ENCODE results near the gene DAB2IP. TPM values are rescaled to one million over a fixed set of nuclear protein-coding genes. Genes with fewer than 3 reads are reported as not detected.

Gene DAB2IP
- 71.6 TPM for total RNA-seq

DNA sequence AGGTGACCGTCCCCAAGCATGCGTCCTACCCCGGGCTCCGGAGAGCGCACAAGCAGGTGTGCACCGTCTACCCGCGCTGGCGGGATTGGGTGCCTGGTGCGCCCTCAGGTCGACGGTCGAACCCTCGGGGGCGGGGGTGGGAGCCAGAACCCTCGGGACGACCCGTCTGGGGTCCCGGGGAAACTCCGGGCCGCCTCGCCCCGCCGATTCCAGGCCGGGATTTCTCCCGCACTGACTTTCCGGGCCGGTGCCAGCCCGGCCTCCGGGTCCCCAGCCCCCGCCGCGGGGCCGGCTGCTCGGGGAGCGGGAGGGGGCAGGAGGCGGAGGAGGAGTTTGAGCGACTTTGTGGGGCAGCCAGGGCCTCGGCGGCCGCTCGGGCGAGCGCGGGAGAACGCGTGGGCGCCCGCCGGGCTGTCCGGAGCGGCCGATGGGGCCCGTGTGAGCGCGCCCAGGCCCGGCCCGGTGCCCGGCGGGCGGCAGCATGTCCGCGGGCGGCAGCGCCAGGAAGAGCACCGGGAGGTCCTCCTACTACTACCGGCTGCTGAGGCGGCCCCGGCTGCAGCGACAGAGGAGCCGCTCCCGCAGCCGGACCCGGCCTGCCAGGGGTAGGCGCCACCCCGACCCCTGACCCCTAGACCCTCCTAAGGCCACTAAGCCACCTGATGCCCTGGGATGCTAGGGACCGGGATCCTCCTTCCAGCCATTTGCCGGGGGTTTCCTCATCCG is at the start of gene DAB2IP:
DAB2IP (plus strand) TSS at position 340 of the 726 bp plus-strand sequence; CDS start at position 482, 142 bp downstream.
- peak within 1 kb of the TSS; percentile 20 to 56 for H3K27ac ChIP-seq
- no peaks in the 10 kb centered on the region for H3K27me3 ChIP-seq
- peak within 1 kb of the TSS; percentile 73 to 88 for H3K4me3 ChIP-seq
- TF ChIP-seq, protein P1, sequence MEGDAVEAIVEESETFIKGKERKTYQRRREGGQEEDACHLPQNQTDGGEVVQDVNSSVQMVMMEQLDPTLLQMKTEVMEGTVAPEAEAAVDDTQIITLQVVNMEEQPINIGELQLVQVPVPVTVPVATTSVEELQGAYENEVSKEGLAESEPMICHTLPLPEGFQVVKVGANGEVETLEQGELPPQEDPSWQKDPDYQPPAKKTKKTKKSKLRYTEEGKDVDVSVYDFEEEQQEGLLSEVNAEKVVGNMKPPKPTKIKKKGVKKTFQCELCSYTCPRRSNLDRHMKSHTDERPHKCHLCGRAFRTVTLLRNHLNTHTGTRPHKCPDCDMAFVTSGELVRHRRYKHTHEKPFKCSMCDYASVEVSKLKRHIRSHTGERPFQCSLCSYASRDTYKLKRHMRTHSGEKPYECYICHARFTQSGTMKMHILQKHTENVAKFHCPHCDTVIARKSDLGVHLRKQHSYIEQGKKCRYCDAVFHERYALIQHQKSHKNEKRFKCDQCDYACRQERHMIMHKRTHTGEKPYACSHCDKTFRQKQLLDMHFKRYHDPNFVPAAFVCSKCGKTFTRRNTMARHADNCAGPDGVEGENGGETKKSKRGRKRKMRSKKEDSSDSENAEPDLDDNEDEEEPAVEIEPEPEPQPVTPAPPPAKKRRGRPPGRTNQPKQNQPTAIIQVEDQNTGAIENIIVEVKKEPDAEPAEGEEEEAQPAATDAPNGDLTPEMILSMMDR (IDR thresholded peaks at IDR 0.05): no peak
- peak in 1 of 2 donors; percentile 73 for DNase-seq (ENCODE audit: low spot score in 2 of 2)
- peaks cover 15 to 17% of the 10 kb centered on the region in 2 donors for H3K4me1 ChIP-seq
- no peaks in the 10 kb centered on the region for H3K36me3 ChIP-seq
- no peaks in the 10 kb centered on the region for H3K9me3 ChIP-seq
- intact Hi-C loops (cut with DNase I): loop anchor here (2.0 to 5.0 kb wide), 2 partner anchors 53 to 84 kb away; no protein-coding TSS in a partner anchor

DNA sequence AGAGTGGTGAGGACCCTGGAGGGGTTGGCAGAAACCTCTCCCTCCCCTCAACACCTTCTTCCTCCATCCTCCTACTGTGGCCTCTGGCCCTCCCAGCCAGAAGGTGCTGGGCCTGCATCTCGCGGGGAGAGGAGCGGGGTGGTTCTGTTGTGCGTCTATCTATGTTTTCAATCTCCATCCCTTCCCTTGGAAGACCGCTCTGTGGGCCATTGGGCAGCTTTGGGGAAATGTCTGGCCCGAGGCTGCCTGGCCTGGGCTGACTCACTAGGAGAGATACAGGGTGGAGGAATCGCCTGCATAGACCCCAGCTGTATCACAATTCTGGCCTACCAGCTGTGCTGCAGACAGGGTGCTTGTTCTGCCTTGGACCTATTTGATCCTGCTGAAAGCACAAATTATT is 48.4 kb upstream of the DAB2IP start:
- TF ChIP-seq, protein P1 (IDR thresholded peaks at IDR 0.05): no peak
- Histone ChIP-seq H3K27ac (no peak overlapping the region), H3K4me1 (peaks cover 6 to 39% of the 10 kb centered on the region in 2 donors), H3K27me3 (no peaks in the 10 kb centered on the region), H3K9me3 (no peaks in the 10 kb centered on the region), H3K4me3 (no peak overlapping the region), H3K36me3 (no peaks in the 10 kb centered on the region)
- DNase-seq (ENCODE audit: low spot score in 2 of 2): no peak
- intact Hi-C loops (cut with DNase I): no loop called here

DNA sequence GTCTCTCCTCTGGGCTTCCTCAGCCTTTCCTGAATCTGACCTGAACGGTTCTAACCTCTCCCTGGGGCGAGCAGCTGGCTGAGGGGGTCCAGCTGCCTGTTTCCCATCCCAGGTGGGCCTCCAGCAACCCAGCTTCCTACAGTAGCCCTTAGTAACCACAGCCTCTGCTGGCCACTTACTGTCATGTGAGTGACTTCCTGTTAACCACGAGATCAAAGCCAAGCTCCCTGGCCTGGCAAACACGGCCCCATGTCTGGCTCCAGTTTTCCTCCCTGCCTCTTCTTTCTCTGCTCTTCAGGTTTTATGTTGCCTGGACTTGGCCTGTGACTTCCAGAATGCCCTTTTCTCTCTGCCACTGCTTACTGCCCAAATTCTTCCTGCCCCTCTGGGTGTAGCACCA is 47.2 kb upstream of the DAB2IP start:
- DNase-seq (ENCODE audit: low spot score in 2 of 2): no peak

DNA sequence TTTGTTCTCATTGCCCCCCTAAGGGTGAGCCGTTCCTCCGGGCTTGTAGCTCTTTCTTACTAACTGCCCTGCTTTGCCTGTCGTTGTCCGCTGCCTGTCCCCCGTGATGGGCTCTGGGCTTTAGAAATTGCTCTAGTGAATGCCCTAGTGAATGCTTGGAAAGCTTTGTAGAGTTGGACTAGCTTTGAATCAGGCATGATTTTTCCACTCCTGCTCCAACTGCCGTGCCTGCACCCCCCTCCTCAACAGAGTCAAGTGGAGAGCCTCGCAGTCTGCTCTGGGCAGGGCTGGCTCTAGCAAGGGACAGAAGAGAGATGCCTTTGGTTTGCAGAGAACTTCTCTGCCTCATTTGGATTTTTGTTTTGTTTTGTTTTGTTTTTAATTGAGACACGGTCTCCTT is 46.8 kb upstream of the DAB2IP start:
- Histone ChIP-seq H3K9me3 (no peaks in the 10 kb centered on the region), H3K27me3 (no peaks in the 10 kb centered on the region), H3K4me3 (no peak overlapping the region), H3K27ac (no peak overlapping the region), H3K36me3 (no peaks in the 10 kb centered on the region), H3K4me1 (peaks cover 13 to 48% of the 10 kb centered on the region in 2 donors)
- TF ChIP-seq, protein P1 (IDR thresholded peaks at IDR 0.05): no peak
- intact Hi-C loops (cut with DNase I): no loop called here
- DNase-seq (ENCODE audit: low spot score in 2 of 2): no peak

More for the DNA sequence above, 47.2 kb upstream of the DAB2IP start:
- Histone ChIP-seq H3K4me3 (no peak overlapping the region), H3K9me3 (no peaks in the 10 kb centered on the region), H3K4me1 (peaks cover 10 to 45% of the 10 kb centered on the region in 2 donors), H3K36me3 (no peaks in the 10 kb centered on the region), H3K27ac (no peak overlapping the region), H3K27me3 (no peaks in the 10 kb centered on the region)
- intact Hi-C loops (cut with DNase I): no loop called here
- TF ChIP-seq, protein P1 (IDR thresholded peaks at IDR 0.05): no peak

DNA sequence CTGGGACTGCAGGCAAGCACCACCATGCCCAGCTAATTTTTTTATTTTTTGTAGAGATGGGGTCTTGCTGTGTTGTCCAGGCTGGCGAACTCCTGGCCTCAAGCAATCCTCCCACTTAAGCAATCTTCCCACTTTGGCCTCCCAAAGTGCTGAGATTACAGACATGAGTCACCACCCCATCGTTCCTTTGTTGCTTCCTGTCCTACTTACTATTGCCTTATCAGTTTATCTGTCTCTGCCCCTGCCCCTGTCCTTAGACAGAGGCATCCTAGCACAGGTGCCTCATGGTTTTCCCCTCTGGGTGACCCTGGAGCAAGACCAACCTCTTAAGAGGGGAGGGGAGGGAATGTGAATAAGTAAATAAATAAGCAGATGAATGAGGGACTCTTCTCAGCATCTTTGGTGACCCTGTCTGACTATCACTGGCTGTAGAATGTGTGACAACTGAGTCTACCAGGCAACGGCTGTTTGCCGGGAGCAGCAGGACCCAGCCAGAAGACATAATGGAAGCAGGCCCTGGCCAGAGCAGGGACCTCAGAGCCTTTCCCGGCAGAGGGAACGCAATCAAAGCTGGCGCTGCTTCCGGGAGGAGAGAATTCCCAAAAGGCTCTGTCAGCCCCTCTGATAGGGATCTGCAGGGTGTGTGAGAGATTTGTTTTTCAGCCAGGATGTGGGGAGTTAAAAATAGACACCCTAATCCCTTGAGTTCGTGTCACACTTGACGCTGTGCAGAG is 43.8 kb upstream of the DAB2IP start:
- Histone ChIP-seq H3K27me3 (no peaks in the 10 kb centered on the region), H3K27ac (peak overlapping the region; percentile 52 to 53), H3K4me1 (peaks cover 13 to 35% of the 10 kb centered on the region in 2 donors), H3K9me3 (no peaks in the 10 kb centered on the region), H3K4me3 (peak overlapping the region in 1 of 2 donors; percentile 43), H3K36me3 (no peaks in the 10 kb centered on the region)
- DNase-seq (ENCODE audit: low spot score in 2 of 2): peak in 1 of 2 donors; percentile 70
- TF ChIP-seq, protein P1 (IDR thresholded peaks at IDR 0.05): no peak
- intact Hi-C loops (cut with DNase I): loop anchor here (2.0 kb wide), 1 partner anchor 57 kb away; no protein-coding TSS in a partner anchor
